ENCODE results near the gene CACNA2D3.

Gene CACNA2D3

DNA sequence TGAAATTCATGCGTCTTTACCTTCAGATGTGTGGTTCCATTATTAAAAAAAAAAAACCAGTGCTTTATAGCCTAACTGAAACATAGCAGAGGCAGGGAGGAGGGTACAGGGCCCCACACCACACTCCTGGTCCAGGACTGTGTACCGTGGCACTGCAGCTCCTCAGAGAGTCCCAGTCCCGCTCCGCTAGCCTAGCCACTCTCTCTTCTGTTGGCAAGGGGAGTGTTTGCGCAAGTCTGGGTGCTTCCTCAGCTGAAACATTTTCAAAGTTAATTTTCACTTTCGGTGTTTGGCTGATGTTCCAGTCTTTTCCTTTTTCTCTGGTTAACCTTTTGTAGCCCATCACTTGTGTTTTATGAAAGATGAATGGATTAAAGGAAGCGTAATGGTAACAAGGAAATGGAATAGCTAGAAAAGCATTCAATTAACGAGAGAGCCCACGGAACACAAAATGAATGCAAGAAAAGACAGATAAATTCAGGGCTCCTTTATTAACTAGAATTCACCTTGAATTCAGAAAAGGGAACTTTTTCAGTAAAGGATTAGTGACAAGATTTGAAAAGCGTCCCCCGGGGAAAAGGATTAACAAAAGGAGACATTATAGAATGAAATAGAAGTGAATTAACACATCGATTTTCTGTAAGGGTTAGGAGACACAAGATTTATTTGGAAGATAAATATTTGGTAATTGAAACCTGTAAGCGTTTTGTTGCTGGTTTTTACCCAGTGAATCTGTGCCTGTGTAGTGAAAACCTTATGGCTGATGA is 177.0 kb downstream of the CACNA2D3 start:
- no peak for TF ChIP-seq JUND (IDR thresholded peaks at IDR 0.05; ENCODE audit: low read depth)
- no peak for DNase-seq (ENCODE audit: low read depth in 1 of 2, low spot score in 1 of 2)
- in situ Hi-C loops (cut with HindIII; ENCODE audit: low pct_unique_long_range_greater_than_20kb, low sequenced_read_pairs) = no loop called here

DNA sequence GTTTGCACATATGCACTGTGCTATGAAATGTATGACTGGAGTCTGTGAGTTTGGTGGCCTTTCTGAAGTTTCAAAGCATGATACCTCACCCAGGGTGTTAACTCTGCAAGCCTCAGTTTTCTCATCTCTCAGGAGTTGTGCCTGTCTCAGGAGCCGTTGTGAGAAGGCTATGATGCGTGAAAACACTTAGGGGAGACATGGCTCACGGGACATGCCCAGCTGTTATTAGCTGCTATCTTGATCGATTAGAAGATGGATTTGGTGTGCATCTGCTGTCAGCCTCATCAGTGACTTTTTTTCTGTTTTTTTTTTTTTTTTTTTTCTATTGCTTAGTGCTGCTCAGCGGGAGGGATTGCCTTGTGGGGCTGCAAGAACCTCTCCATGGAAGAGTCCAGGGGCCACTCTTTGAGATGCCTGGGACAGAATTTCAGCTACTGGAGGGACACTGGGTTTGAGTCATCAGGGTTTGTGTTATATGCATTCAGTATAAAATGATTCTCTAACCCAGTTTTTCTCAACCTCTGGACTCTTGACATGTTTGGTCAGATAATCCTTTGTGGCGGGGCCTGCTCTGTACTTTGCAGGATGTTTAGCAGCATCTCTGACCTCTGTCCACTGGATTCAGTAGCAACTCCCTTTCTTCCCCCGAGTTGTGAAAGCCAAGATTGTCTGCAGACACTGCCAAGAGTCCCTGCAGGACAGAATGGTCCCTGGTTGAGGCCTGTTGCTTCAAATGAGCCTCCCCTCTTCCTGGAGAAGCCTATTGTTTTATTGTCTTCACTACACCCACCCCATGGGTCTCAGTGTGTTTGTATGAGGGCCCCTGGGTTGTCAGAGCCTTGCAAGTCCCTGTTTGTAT is 181.4 kb downstream of the CACNA2D3 start:
- in situ Hi-C loops (cut with HindIII; ENCODE audit: low pct_unique_long_range_greater_than_20kb, low sequenced_read_pairs) = no loop called here
- no peak for DNase-seq (ENCODE audit: low read depth in 1 of 2, low spot score in 1 of 2)
- no peak for TF ChIP-seq JUND (IDR thresholded peaks at IDR 0.05; ENCODE audit: low read depth)

DNA sequence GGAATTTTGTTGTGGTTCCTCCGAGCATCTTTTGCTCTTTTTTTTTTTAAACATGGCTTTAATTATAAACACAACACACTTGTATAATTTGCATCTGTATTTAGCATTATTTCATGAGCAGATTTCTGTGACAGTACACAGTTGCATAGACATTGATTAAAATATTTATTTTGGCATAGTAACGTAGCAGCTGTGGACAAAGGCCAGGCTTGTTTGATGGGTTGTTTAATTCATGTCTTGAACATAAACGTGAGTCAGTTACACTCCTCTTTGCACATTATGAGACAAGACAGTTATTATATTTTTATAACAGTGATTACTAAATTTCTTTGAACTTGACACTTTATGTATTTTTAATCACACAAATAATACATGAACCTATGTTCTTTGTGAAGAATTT is 182.5 kb downstream of the CACNA2D3 start:
- in situ Hi-C loops (cut with HindIII; ENCODE audit: low pct_unique_long_range_greater_than_20kb, low sequenced_read_pairs) = no loop called here
- no peak for TF ChIP-seq JUND (IDR thresholded peaks at IDR 0.05; ENCODE audit: low read depth)
- no peak for DNase-seq (ENCODE audit: low read depth in 1 of 2, low spot score in 1 of 2)

DNA sequence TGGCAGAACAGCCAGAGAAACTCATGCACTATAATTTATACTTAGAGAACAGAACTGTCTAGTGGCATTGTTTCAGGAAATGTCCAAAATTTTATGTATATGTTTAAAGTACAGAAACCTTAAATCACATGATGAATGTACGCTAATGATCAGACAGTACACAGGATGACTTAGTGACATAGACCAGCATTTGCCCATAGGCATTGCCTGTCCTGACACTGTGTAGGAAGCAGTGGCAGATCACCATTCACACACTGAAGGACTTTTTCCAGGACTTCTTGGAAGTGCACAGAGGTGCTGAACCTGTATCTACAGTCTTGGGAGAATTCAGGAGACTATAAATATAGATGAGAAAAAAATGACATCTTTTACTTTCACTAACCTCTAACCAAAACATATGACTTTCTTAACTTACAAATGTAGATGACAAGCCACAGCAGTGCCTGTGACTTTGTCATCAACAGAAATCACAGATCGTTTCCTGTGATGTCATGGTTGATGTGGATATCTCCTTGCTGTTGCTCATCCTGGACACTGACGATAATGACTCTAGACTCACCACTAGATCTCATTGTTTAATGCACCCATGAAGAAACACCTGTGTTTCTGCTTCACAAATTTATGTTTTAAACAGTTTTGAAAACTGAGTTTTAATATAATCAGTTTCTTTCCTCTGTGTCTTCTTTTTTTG is 183.2 kb downstream of the CACNA2D3 start:
- no peak for DNase-seq (ENCODE audit: low read depth in 1 of 2, low spot score in 1 of 2)
- TF ChIP-seq JUND (IDR thresholded peaks at IDR 0.05; ENCODE audit: low read depth) = no peak
- in situ Hi-C loops (cut with HindIII; ENCODE audit: low pct_unique_long_range_greater_than_20kb, low sequenced_read_pairs) = no loop called here

GRCh38 chr3:54307566-54308180 is 185.3 kb downstream of the CACNA2D3 start:
- in situ Hi-C loops (cut with HindIII; ENCODE audit: low pct_unique_long_range_greater_than_20kb, low sequenced_read_pairs) = no loop called here
- no peak for DNase-seq (ENCODE audit: low read depth in 1 of 2, low spot score in 1 of 2)
- TF ChIP-seq JUND (IDR thresholded peaks at IDR 0.05; ENCODE audit: low read depth) = no peak

DNA sequence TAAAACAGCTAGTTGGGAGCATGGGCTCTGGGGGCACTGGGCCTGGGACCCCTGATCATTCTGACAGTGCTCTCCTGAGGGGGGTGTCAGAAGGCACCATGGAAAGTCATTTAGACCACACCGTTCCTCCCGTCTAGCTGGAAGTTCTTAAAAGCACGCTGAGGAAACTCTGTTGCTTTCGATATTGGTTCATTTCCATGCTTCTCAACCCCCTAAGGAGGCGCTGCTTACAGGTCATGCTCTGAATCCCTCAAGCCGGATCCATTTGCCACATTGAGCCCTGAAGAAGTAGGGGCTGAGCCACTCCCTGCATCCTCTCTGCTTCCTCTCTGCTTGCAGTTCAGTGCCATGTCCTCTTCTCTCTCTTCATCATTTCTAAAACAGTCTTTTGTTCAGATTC is 187.2 kb downstream of the CACNA2D3 start:
- DNase-seq (ENCODE audit: low read depth in 1 of 2, low spot score in 1 of 2) = peak in 1 of 2 experiments; percentile 15
- no peak for TF ChIP-seq JUND (IDR thresholded peaks at IDR 0.05; ENCODE audit: low read depth)
- in situ Hi-C loops (cut with HindIII; ENCODE audit: low pct_unique_long_range_greater_than_20kb, low sequenced_read_pairs) = no loop called here

GRCh38 chr3:54311211-54311747 is 188.9 kb downstream of the CACNA2D3 start:
- DNase-seq (ENCODE audit: low read depth in 1 of 2, low spot score in 1 of 2) = no peak
- in situ Hi-C loops (cut with HindIII; ENCODE audit: low pct_unique_long_range_greater_than_20kb, low sequenced_read_pairs) = no loop called here
- no peak for TF ChIP-seq JUND (IDR thresholded peaks at IDR 0.05; ENCODE audit: low read depth)

DNA sequence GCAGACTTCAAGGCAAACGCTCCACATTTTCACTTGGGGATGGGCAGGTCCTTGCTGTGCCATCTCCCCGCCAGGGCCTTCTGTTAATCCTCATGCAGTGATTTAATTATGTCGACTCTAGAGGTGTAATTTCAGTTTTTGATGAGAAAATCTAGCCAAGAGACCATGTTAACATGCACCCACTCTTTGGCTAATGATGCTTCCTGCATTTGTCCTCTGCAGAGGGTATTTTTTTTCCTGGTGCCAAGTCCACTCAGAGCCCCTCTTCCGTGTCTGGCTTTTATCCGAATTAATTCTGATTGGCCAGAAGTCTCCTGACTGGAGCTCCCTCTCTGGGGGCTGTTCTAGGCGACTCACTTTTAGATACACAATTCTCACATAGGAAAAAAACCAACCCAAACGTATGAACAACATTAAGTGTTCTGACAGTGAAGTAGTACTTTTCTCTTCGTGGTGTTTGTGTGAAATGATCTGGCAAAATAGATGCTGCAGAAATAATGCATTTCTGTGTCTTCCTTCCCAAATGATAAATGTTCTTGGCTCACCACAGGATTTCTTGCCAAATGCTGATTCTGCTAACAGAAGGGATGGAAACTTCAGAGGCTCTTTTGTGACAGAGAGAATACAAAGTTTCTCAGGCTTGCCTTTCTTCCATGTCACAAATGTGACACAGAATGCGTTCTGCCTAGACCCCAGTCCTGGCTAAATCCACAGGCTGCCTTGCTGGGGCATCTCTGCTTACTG is 190.0 kb downstream of the CACNA2D3 start:
- in situ Hi-C loops (cut with HindIII; ENCODE audit: low pct_unique_long_range_greater_than_20kb, low sequenced_read_pairs) = no loop called here
- no peak for TF ChIP-seq JUND (IDR thresholded peaks at IDR 0.05; ENCODE audit: low read depth)
- DNase-seq (ENCODE audit: low read depth in 1 of 2, low spot score in 1 of 2) = no peak

DNA sequence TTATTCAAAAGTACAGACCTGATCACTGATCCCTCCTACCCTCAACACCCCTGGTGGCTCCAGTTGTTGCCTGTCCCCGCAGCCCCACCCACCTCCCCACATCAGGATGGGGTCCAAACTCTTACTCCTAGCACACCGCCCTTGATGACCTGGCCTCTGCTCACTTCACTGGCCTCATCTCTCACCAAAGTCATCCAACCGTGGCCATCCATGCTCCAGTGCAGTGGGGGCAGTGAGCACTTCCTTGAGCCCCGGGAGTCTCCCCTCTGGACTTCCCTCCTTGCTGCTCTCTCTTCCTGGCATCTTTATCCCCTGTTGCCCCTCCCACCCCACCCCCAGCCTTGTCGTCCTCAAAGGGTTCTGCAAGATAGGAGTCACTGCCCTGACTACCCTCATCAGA is 191.1 kb downstream of the CACNA2D3 start:
- no peak for DNase-seq (ENCODE audit: low read depth in 1 of 2, low spot score in 1 of 2)
- no peak for TF ChIP-seq JUND (IDR thresholded peaks at IDR 0.05; ENCODE audit: low read depth)
- in situ Hi-C loops (cut with HindIII; ENCODE audit: low pct_unique_long_range_greater_than_20kb, low sequenced_read_pairs) = no loop called here

- TF ChIP-seq JUND (IDR thresholded peaks at IDR 0.05; ENCODE audit: low read depth) = no peak
- DNase-seq (ENCODE audit: low read depth in 1 of 2, low spot score in 1 of 2) = peak in 1 of 2 experiments; percentile 19
- in situ Hi-C loops (cut with HindIII; ENCODE audit: low pct_unique_long_range_greater_than_20kb, low sequenced_read_pairs) = no loop called here
Observed at GRCh38 chr3:54321520-54321919, 199.2 kb downstream of the CACNA2D3 start.

GRCh38 chr3:54322354-54322753 is 200.0 kb downstream of the CACNA2D3 start:
- no peak for TF ChIP-seq JUND (IDR thresholded peaks at IDR 0.05; ENCODE audit: low read depth)
- peak in 1 of 2 experiments; percentile 69 for DNase-seq (ENCODE audit: low read depth in 1 of 2, low spot score in 1 of 2)
- in situ Hi-C loops (cut with HindIII; ENCODE audit: low pct_unique_long_range_greater_than_20kb, low sequenced_read_pairs) = no loop called here

Data from T47D (cell line).